SK-N-SH (cell line): ENCODE data around the gene FMNL2. TPM values are rescaled to one million over a fixed set of nuclear protein-coding genes. Genes with fewer than 3 reads are reported as not detected.

Experiments
- CTCF ChIA-PET: fragments of 300-600, 350-600 bp; formaldehyde crosslinking; extraction: SDS; loops from one replicate; lab custom pipeline; 2021; lab: Yijun Ruan, JAX
- POLR2A ChIA-PET: fragments of 350-600 bp; sonication (Branson Sonifier 250); formaldehyde crosslinking; extraction: SDS; loops from one replicate; lab custom pipeline; 2020; ENCODE audit warnings: antibody characterized with exemption, inconsistent platforms; lab: Yijun Ruan, JAX
- DNase-seq: peaks from one replicate; pipeline ENCODE4 v3.0.0; 2012
- H2AFZ ChIP-seq: fragments of 200-600 bp; sonication (generic); 2 replicates; pipeline ENCODE4 v1.8.1; 2016; ENCODE audit warnings: antibody characterized with exemption, mild to moderate bottlenecking, low read depth
- H3F3A ChIP-seq: fragments of 200-600 bp; sonication (generic); replicated peaks from 2 replicates; pipeline ENCODE3; 2016; ENCODE audit warnings: antibody characterized with exemption, mild to moderate bottlenecking; ENCODE audit not compliant: insufficient read depth
- H3K27ac ChIP-seq, 2 experiments: fragments of 200-500 bp in 1 of 2; fragments of 200-600 bp in 1 of 2; sonication (Bioruptor generic) in 1 of 2; sonication (generic), shearing (Covaris generic) in 1 of 2; 2 replicates each; pipeline versions ENCODE4 v1.5.1 to v1.6.1; 2014 to 2016; ENCODE audit warnings: low read depth in 2 of 2, inconsistent platforms in 1 of 2, low read length in 1 of 2, mild to moderate bottlenecking in 1 of 2, mixed read lengths in 1 of 2
- H3K27me3 ChIP-seq: fragments of 200-600 bp; sonication (generic), shearing (Covaris generic); 2 replicates; pipeline ENCODE4 v1.6.1; 2016; ENCODE audit warnings: mixed run types; ENCODE audit not compliant: insufficient read depth
- H3K36me3 ChIP-seq, 2 experiments: fragments of 200-500 bp in 1 of 2; fragments of 200-600 bp in 1 of 2; sonication (Bioruptor generic) in 1 of 2; sonication (generic) in 1 of 2; replicated peaks in 1 of 2; 2 replicates each; pipeline versions ENCODE3 to v1.5.1; 2014 to 2016; ENCODE audit warnings: low read length in 1 of 2, mild to moderate bottlenecking in 1 of 2; ENCODE audit not compliant: insufficient read depth in 2 of 2, control insufficient read depth in 1 of 2
- H3K4me1 ChIP-seq, 2 experiments: fragments of 200-500 bp in 1 of 2; fragments of 200-600 bp in 1 of 2; sonication (Bioruptor generic) in 1 of 2; sonication (generic), shearing (Covaris generic) in 1 of 2; 2 replicates each; pipeline versions ENCODE4 v1.5.1 to v1.6.1; 2014 to 2016; ENCODE audit warnings: low read depth in 1 of 2, low read length in 1 of 2, mixed run types in 1 of 2; ENCODE audit not compliant: insufficient read depth in 2 of 2, control insufficient read depth in 1 of 2
- H3K4me2 ChIP-seq: fragments of 200-600 bp; sonication (generic), shearing (Covaris generic); 2 replicates; pipeline ENCODE4 v1.6.1; 2017; ENCODE audit warnings: mixed run types
- H3K4me3 ChIP-seq, 2 experiments: fragments of 200-500 bp in 1 of 2; fragments of 200-600 bp in 1 of 2; sonication (Bioruptor generic) in 1 of 2; sonication (generic), shearing (Covaris generic) in 1 of 2; 2 replicates each; pipeline versions ENCODE4 v1.5.1 to v1.8.1; 2014 to 2016; ENCODE audit warnings: low read depth in 2 of 2, inconsistent platforms in 1 of 2, low read length in 1 of 2, mild to moderate bottlenecking in 1 of 2, mixed read lengths in 1 of 2, moderate library complexity in 1 of 2
- H3K79me2 ChIP-seq: fragments of 200-600 bp; sonication (generic); 2 replicates; pipeline ENCODE4 v1.8.1; 2017; ENCODE audit warnings: mild to moderate bottlenecking; ENCODE audit not compliant: insufficient read depth
- H3K9ac ChIP-seq: fragments of 200-600 bp; sonication (generic); 2 replicates; pipeline ENCODE4 v1.6.1; 2017; ENCODE audit warnings: mixed run types
- H3K9me2 ChIP-seq: fragments of 200-600 bp; sonication (generic); 2 replicates; pipeline ENCODE4 v1.6.1; 2017; ENCODE audit warnings: mixed run types
- H3K9me3 ChIP-seq: fragments of 200-600 bp; sonication (generic); 2 replicates; pipeline ENCODE4 v1.6.1; 2017; ENCODE audit warnings: mixed run types, mild to moderate bottlenecking, moderate library complexity
- H4K20me1 ChIP-seq: fragments of 200-600 bp; sonication (generic); 2 replicates; pipeline ENCODE4 v1.6.1; 2017; ENCODE audit warnings: mild to moderate bottlenecking, mixed run types; ENCODE audit not compliant: insufficient read depth
- CHD2 ChIP-seq: fragments of 150-350 bp; IDR thresholded peaks from 2 replicates; pipeline ENCODE4 v1.6.1; 2018; ENCODE audit warnings: low read length; ENCODE audit not compliant: partially characterized antibody
- EP300 ChIP-seq, 2 experiments: IDR thresholded peaks; 2 replicates each; pipeline versions ENCODE4 v1.4.0 to v1.6.1; 2012; ENCODE audit warnings: borderline replicate concordance in 1 of 2, low read depth in 1 of 2, low read length in 1 of 2
- FOSL2 ChIP-seq: IDR thresholded peaks from 2 replicates; pipeline ENCODE4 v1.4.0; 2012; ENCODE audit warnings: low read depth, mild to moderate bottlenecking, moderate library complexity, borderline replicate concordance
- FOXM1 ChIP-seq: IDR thresholded peaks from 2 replicates; pipeline ENCODE4 v1.4.0; 2012; ENCODE audit warnings: low read depth, mild to moderate bottlenecking
- MAX ChIP-seq: IDR thresholded peaks from 2 replicates; pipeline ENCODE4 v1.4.0; 2012; ENCODE audit warnings: low read depth
- MEF2A ChIP-seq: IDR thresholded peaks from 2 replicates; pipeline ENCODE4 v1.4.0; 2012; ENCODE audit warnings: low read depth, borderline replicate concordance
- MXI1 ChIP-seq: IDR thresholded peaks from 2 replicates; pipeline ENCODE4 v1.6.1; 2012; ENCODE audit warnings: mild to moderate bottlenecking, low read depth, low read length, improper control_type of control experiment
- NFIC ChIP-seq: IDR thresholded peaks from 2 replicates; pipeline ENCODE4 v1.4.0; 2012; ENCODE audit warnings: borderline replicate concordance
- NRF1 ChIP-seq: IDR thresholded peaks from 2 replicates; pipeline ENCODE4 v1.6.1; 2012; ENCODE audit warnings: low read depth, mild to moderate bottlenecking, low read length
- PBX3 ChIP-seq: IDR thresholded peaks from 2 replicates; pipeline ENCODE4; 2012
- POLR2AphosphoS5 ChIP-seq: IDR thresholded peaks from 2 replicates; pipeline ENCODE4 v1.6.1; 2012; ENCODE audit warnings: low read depth, low read length
- REST ChIP-seq: IDR thresholded peaks from 2 replicates; pipeline ENCODE4 v1.6.1; 2012; ENCODE audit warnings: mild to moderate bottlenecking, low read depth, low read length, moderate library complexity
- RXRA ChIP-seq: IDR thresholded peaks from 2 replicates; pipeline ENCODE4 v1.4.0; 2012; ENCODE audit warnings: low read depth, mild to moderate bottlenecking, borderline replicate concordance
- SIN3A ChIP-seq: IDR thresholded peaks from 2 replicates; pipeline ENCODE4 v1.6.1; 2012; ENCODE audit warnings: low read depth, mild to moderate bottlenecking, low read length, moderate library complexity, borderline replicate concordance
- TAF1 ChIP-seq: IDR thresholded peaks from 2 replicates; pipeline ENCODE4 v1.6.1; 2012; ENCODE audit warnings: low read depth, mild to moderate bottlenecking, low read length, moderate library complexity, borderline replicate concordance
- USF1 ChIP-seq: IDR thresholded peaks from 2 replicates; pipeline ENCODE4 v1.4.0; 2012; ENCODE audit warnings: low read depth, borderline replicate concordance
- ZBTB33 ChIP-seq: IDR thresholded peaks from 2 replicates; pipeline ENCODE4 v1.4.0; 2012; ENCODE audit warnings: low read depth, borderline replicate concordance
- WGBS: methylation state at CpG from one replicate; pipeline ENCODE4 v1.1.6; 2017; ENCODE audit warnings: low lambda C conversion rate; 5-methylcytosine and 5-hydroxymethylcytosine counted together
- polyA plus RNA-seq, 3 experiments: library from polyadenylated mRNA; depleted of rRNA; stranded (reverse); fragments of >200 nt; gene quantifications; 2 replicates each; pipeline ENCODE4 v1.2.3, GENCODE V29; 2012

Gene FMNL2
- polyA plus RNA-seq, 1 of the 3 experiments (the other 2 are of a cell fraction), result 14.5 TPM

GRCh38 chr2:152349416-152349815, 14.4 kb downstream of the FMNL2 start:
- H3K9ac ChIP-seq, result no peak overlapping the region
- POLR2A ChIA-PET, result no interaction called here
- WGBS, result 94% methylated on average over 1 of the region's 1 CpG
- no peak for DNase-seq
- no peaks in the 10 kb centered on the region for H3F3A ChIP-seq
- H2AFZ ChIP-seq, result no peak overlapping the region
- H4K20me1 ChIP-seq, result peaks cover 6% of the 10 kb centered on the region; the same call in 1 of the 2 replicates
- no peaks in the 10 kb centered on the region for H3K9me3 ChIP-seq
- no peak overlapping the region for H3K27ac ChIP-seq
- H3K4me2 ChIP-seq, result no peak overlapping the region
- H3K79me2 ChIP-seq, result peaks cover 34% of the 10 kb centered on the region
- TF ChIP-seq SIN3A (no peak), FOSL2 (no peak), MXI1 (no peak), RXRA (no peak), PBX3 (no peak), NFIC (no peak), EP300 (IDR thresholded peaks at IDR 0.05; ENCODE audit: borderline replicate concordance in 1 of 2, low read depth in 1 of 2, low read length in 1 of 2) (no peak), USF1 (no peak), NRF1 (no peak), ZBTB33 (no peak)
- no peak overlapping the region for H3K4me3 ChIP-seq
- CTCF ChIA-PET, result interaction anchor here (1.3 kb wide), 1 partner anchor 278 kb away, joined by 4 read pairs; no protein-coding TSS in a partner anchor
- H3K27me3 ChIP-seq, result no peaks in the 10 kb centered on the region
- no peaks in the 10 kb centered on the region; the same call in 1 of the 2 replicates for H3K9me2 ChIP-seq
- H3K4me1 ChIP-seq, result peaks cover 0 to 7% of the 10 kb centered on the region in 2 experiments; a peak in 1 of 4 replicates
- H3K36me3 ChIP-seq, result peaks cover 2 to 4% of the 10 kb centered on the region in 2 experiments

GRCh38 chr2:152350155-152350679, 15.2 kb downstream of the FMNL2 start:
- Histone ChIP-seq H3K9me2 (no peaks in the 10 kb centered on the region), H3K27me3 (no peaks in the 10 kb centered on the region), H3K27ac (no peak overlapping the region), H3K9ac (no peak overlapping the region), H3K79me2 (peaks cover 35% of the 10 kb centered on the region), H2AFZ (no peak overlapping the region), H3K4me2 (no peak overlapping the region), H3K9me3 (no peaks in the 10 kb centered on the region), H3K36me3 (peaks cover 2 to 4% of the 10 kb centered on the region in 2 experiments), H3K4me3 (no peak overlapping the region), H4K20me1 (peaks cover 6% of the 10 kb centered on the region; the same call in 1 of the 2 replicates), H3F3A (peaks cover 8% of the 10 kb centered on the region), H3K4me1 (peaks cover 0 to 14% of the 10 kb centered on the region in 2 experiments; a peak in 2 of 4 replicates)
- ChIA-PET CTCF (interaction anchor here (1.0 to 1.3 kb wide), 2 partner anchors 11 to 278 kb away, joined by 3 to 4 read pairs; no protein-coding TSS in a partner anchor), POLR2A (no interaction called here)
- WGBS, result 93% methylated on average over 5 of the region's 5 CpGs
- no peak for DNase-seq
- TF ChIP-seq TAF1, result no peak
- TF ChIP-seq MEF2A, result no peak
- no peak for TF ChIP-seq CHD2
- no peak for TF ChIP-seq MAX
- no peak for TF ChIP-seq FOSL2
- TF ChIP-seq REST, result no peak
- TF ChIP-seq MXI1, result no peak
- TF ChIP-seq POLR2AphosphoS5, result no peak
- TF ChIP-seq PBX3, result no peak
- TF ChIP-seq NFIC, result no peak
- TF ChIP-seq FOXM1, result no peak
